A549 treated with AZD2906 at 1 μM for 4 hours (cell line): ENCODE results near the gene FAS. TPM values are rescaled to one million over a fixed set of nuclear protein-coding genes. Genes with fewer than 3 reads are reported as not detected.

Source experiments
- total RNA-seq: library from RNA; stranded (reverse); fragments of 200-300 nt; extraction: Qiagen RNA extraction; gene quantifications from 5 replicates; pipeline ENCODE4 v1.2.3, GENCODE V29; 2022

The FAS gene
- 28.6 to 38.2 TPM (median 30.3 TPM) in 5 replicates for total RNA-seq

GRCh38 chr10:88990384-88991160 is at the start of gene FAS:
Gene FAS, plus strand, starts transcription at chr10:88990798. Its CDS starts 79 bp downstream, at chr10:88990877.

GRCh38 chr10:88952647-88953111 is 37.9 kb upstream of the FAS start, which contains the start of gene ACTA2:
Gene ACTA2, minus strand, starts transcription at chr10:88952773. Its CDS starts 3,843 bp downstream, at chr10:88948930.

Other genes starting within 250 kb of the FAS start
- gene LIPN, start 230.8 kb upstream of the FAS start, total RNA-seq: not detected in 5 replicates
- gene LIPM, start 188.1 kb upstream of the FAS start, total RNA-seq: not detected in 5 replicates
- gene ANKRD22, start 139.0 kb upstream of the FAS start, total RNA-seq: 0.31 to 0.40 TPM (median 0.37 TPM) in 5 replicates
- gene STAMBPL1, start 110.6 kb upstream of the FAS start, total RNA-seq: 23.1 to 27.7 TPM (median 25.4 TPM) in 5 replicates
- gene ACTA2, start 38.0 kb upstream of the FAS start, total RNA-seq: 17.2 to 21.9 TPM (median 18.9 TPM) in 5 replicates
- 0.51 to 0.77 TPM (median 0.68 TPM) in 5 replicates for gene CH25H, start 216.5 kb downstream of the FAS start, total RNA-seq